Activated naive CD4-positive, alpha-beta T cell treated with anti-CD3 and anti-CD28 coated beads, Interleukin-2, amount 10 ng/mL, durations not matched to agents 7 days and 5 days (primary cell): Measurements from ENCODE around the gene ZC3H10.
"Not testable (repeated sequence)": the region's sequence is repeated elsewhere in the genome, so short reads cannot be mapped to it uniquely, and the experiment has no call there.

Experiments
- CTCF ChIA-PET: fragments of 350-600 bp; sonication (Branson Sonifier 250); formaldehyde crosslinking; loops from one replicate; lab custom pipeline; 2021; ENCODE audit warnings: antibody characterized with exemption; lab: Charles Lee
- DNase-seq: peaks from one replicate; pipeline ENCODE4 v3.0.0-alpha.2; 2020
- H3K27ac Mint-ChIP-seq: one replicate; pipeline ENCODE4 v1.8.0; 2021; ENCODE audit warnings: mild to moderate bottlenecking, moderate library complexity, mixed read lengths
- H3K27me3 Mint-ChIP-seq: one replicate; pipeline ENCODE4 v1.8.0; 2021; ENCODE audit warnings: mild to moderate bottlenecking, mixed read lengths
- H3K36me3 Mint-ChIP-seq: one replicate; pipeline ENCODE4 v1.8.0; 2021; ENCODE audit warnings: mixed read lengths
- H3K4me1 Mint-ChIP-seq: one replicate; pipeline ENCODE4 v1.8.0; 2021; ENCODE audit warnings: mixed read lengths
- H3K4me3 Mint-ChIP-seq: one replicate; pipeline ENCODE4 v1.8.0; 2021; ENCODE audit warnings: mild to moderate bottlenecking, moderate library complexity, mixed read lengths
- H3K9me3 Mint-ChIP-seq: one replicate; pipeline ENCODE4 v1.8.0; 2021; ENCODE audit warnings: mixed read lengths

Gene ZC3H10

DNA sequence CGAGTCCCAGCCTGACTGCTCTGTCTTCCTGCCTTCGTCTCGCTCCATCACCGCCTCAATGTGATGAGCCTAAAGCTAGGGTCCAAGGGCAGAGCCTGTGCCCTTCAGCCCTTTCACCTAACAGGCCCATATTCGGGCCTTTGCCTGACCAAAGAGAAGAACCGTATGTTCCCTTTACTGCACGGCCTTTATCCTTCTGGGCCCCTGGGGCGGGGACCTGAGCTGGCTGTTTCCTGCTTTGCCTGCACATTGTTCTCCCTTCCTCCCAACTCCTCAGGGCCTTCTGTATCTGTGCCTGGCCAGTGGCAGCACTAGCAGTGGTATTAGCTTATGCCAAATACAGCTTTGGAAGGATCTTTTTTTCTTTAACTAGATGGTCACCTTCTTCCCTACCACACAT is 25.8 kb downstream of the ZC3H10 start:
- H3K4me3 Mint-ChIP-seq: no peak overlapping the region
- no peaks in the 10 kb centered on the region for H3K9me3 Mint-ChIP-seq
- no peak for DNase-seq
- peaks cover 46% of the 10 kb centered on the region for H3K4me1 Mint-ChIP-seq
- H3K27me3 Mint-ChIP-seq: no peaks in the 10 kb centered on the region
- peak overlapping the region; percentile 76 for H3K27ac Mint-ChIP-seq
- CTCF ChIA-PET: interaction anchor here (0.9 to 1.7 kb wide), 3 partner anchors 14 to 24 kb away, joined by 3 to 4 read pairs (median 3); no protein-coding TSS in a partner anchor
- peaks cover 61% of the 10 kb centered on the region for H3K36me3 Mint-ChIP-seq

DNA sequence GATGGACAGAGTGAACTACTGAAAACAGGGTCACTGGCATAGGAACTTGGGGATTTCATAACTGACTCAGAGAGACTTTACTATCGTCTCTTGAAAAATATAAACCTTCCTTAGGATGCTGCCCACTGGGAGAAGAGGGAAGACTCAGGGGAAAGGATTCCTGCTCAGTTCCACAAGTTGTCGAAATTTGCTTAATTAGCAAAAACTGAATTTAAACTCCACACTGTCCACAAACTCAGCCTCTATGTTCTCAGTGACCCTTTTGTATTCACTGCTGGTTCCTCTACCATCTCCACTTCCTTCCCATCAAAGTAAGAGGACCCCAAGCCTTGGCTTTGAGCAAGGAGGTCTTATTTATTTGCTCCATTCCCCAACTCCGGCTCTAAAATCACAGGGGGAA is 27.2 kb downstream of the ZC3H10 start:
- H3K27ac Mint-ChIP-seq: no peak overlapping the region
- H3K9me3 Mint-ChIP-seq: no peaks in the 10 kb centered on the region
- no peak overlapping the region for H3K4me3 Mint-ChIP-seq
- H3K4me1 Mint-ChIP-seq: peaks cover 40% of the 10 kb centered on the region
- CTCF ChIA-PET: interaction anchor here (1.7 kb wide), 1 partner anchor 25 kb away, joined by 4 read pairs; no protein-coding TSS in a partner anchor
- peaks cover 49% of the 10 kb centered on the region for H3K36me3 Mint-ChIP-seq
- DNase-seq: no peak
- H3K27me3 Mint-ChIP-seq: no peaks in the 10 kb centered on the region

GRCh38 chr12:56146492-56147460 is 28.7 kb downstream of the ZC3H10 start:
- Mint-ChIP-seq H3K9me3 (no peaks in the 10 kb centered on the region), H3K27me3 (no peaks in the 10 kb centered on the region), H3K36me3 (peaks cover 38% of the 10 kb centered on the region), H3K4me1 (peaks cover 43% of the 10 kb centered on the region), H3K4me3 (no peak overlapping the region), H3K27ac (no peak overlapping the region)
- DNase-seq: no peak
- CTCF ChIA-PET: interaction anchor here (0.7 kb wide), 1 partner anchor 10 kb away, joined by 3 read pairs; no protein-coding TSS in a partner anchor

DNA sequence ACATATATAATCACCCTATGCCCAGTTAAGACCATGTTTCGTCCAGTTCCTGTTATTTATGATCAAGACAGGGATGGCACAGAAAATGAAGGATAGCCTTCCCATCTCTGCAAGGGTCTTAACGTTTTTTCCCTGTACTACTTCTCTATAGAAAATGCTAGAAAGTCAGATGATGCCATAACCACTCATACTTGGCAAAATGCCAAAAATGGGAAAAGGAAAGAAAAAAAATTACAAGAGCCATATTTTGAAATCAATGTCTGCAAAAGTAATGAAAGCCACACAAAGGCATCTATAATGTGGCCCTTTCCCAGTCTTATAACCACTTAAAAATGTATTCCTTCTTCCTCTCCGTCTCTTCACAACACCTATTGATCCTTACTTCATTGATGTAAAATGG is 32.5 kb downstream of the ZC3H10 start:
- Mint-ChIP-seq H3K27ac (peak overlapping the region; percentile 99), H3K9me3 (no peaks in the 10 kb centered on the region), H3K36me3 (peaks cover 8% of the 10 kb centered on the region), H3K4me3 (peak overlapping the region; percentile 83), H3K4me1 (peaks cover 46% of the 10 kb centered on the region), H3K27me3 (no peaks in the 10 kb centered on the region)
- DNase-seq: no peak
- CTCF ChIA-PET: interaction anchor here (1.2 to 1.9 kb wide), 2 partner anchors 22 to 38 kb away, joined by 4 to 8 read pairs; partner anchors contain the start of genes ESYT1 and SMARCC2

DNA sequence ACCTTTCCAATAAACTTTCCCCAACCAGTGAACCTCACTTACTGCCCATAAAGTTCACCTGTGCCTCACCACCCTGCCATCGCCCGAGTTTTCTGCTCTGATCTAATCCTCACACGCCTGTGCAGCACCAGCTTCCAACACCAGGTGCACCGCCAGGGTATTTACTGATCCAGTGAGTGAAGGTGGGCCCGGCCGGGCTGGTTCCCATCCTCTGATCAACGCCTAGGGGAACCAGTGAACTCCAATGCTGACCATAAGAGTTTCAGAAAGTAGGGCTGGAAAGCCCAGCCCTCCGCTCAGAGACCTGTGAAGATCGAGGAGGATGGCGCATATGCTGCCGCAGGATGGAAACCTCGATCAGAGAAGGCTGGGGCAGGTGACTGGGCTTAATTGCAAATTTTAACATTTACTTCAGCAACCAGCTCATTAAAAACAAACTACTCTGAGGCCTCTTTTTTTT is 33.6 kb downstream of the ZC3H10 start:
- Mint-ChIP-seq H3K36me3 (peaks cover 9% of the 10 kb centered on the region), H3K9me3 (no peaks in the 10 kb centered on the region), H3K27ac (peak overlapping the region; percentile 99), H3K27me3 (no peaks in the 10 kb centered on the region), H3K4me3 (peak overlapping the region; percentile 83), H3K4me1 (peaks cover 51% of the 10 kb centered on the region)
- CTCF ChIA-PET: interaction anchor here (0.9 to 1.9 kb wide), 6 partner anchors 9 to 70 kb away, joined by 3 to 8 read pairs (median 6); partner anchors contain the start of genes ESYT1 and RNF41
- DNase-seq: peak; percentile 82

GRCh38 chr12:56152132-56152755 is 34.2 kb downstream of the ZC3H10 start, which contains the start of gene MYL6B:
TSS of gene MYL6B (plus strand) at chr12:56152587. CDS start at chr12:56153919, 1,332 bp downstream.
- Mint-ChIP-seq H3K4me1 (peaks cover 53% of the 10 kb centered on the region), H3K27me3 (no peaks in the 10 kb centered on the region), H3K4me3 (peak within 1 kb of the TSS; percentile 83), H3K9me3 (no peaks in the 10 kb centered on the region), H3K27ac (peak within 1 kb of the TSS; percentile 99), H3K36me3 (peaks cover 9% of the 10 kb centered on the region)
- CTCF ChIA-PET: interaction anchor here (0.9 to 1.9 kb wide), 6 partner anchors 10 to 69 kb away, joined by 3 to 8 read pairs (median 6); partner anchors contain the start of genes ESYT1 and RNF41
- DNase-seq: peak; percentile 96

- peak overlapping the region; percentile 83 for H3K4me3 Mint-ChIP-seq
- H3K9me3 Mint-ChIP-seq: no peaks in the 10 kb centered on the region
- CTCF ChIA-PET: interaction anchor here (1.9 kb wide), 1 partner anchor 33 kb away, joined by 8 read pairs; no protein-coding TSS in a partner anchor
- no peaks in the 10 kb centered on the region for H3K27me3 Mint-ChIP-seq
- peaks cover 14% of the 10 kb centered on the region for H3K36me3 Mint-ChIP-seq
- peak overlapping the region; percentile 99 for H3K27ac Mint-ChIP-seq
- peaks cover 58% of the 10 kb centered on the region for H3K4me1 Mint-ChIP-seq
- no peak for DNase-seq
Measured at GRCh38 chr12:56152756-56153677, 35.0 kb downstream of the ZC3H10 start.

DNA sequence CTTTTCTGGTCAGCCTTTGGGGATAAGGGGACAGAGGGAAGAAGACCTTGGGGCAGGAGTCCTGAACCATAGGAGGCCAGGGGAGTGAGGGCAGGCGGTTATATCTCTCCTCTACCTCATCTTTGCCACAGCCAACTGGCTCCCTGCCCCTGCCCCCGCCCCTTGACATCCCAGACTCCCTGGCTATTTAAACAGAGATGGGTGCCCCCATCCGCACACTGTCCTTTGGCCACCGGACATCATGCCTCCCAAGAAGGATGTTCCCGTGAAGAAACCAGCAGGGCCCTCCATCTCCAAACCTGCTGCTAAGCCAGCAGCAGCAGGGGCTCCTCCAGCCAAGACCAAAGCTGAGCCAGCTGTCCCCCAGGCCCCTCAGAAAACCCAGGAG is 35.6 kb downstream of the ZC3H10 start:
- Mint-ChIP-seq H3K4me3 (peak overlapping the region; percentile 83), H3K9me3 (no peaks in the 10 kb centered on the region), H3K36me3 (peaks cover 18% of the 10 kb centered on the region), H3K27me3 (no peaks in the 10 kb centered on the region), H3K27ac (no peak overlapping the region), H3K4me1 (peaks cover 58% of the 10 kb centered on the region)
- DNase-seq: no peak
- CTCF ChIA-PET: interaction anchor here (1.9 kb wide), 1 partner anchor 34 kb away, joined by 8 read pairs; no protein-coding TSS in a partner anchor

- H3K27ac Mint-ChIP-seq: peak overlapping the region; percentile 24
- CTCF ChIA-PET: interaction anchor here (1.7 to 1.9 kb wide), 2 partner anchors 28 to 35 kb away, joined by 6 to 8 read pairs; no protein-coding TSS in a partner anchor
- H3K36me3 Mint-ChIP-seq: peaks cover 25% of the 10 kb centered on the region
- H3K4me1 Mint-ChIP-seq: peaks cover 58% of the 10 kb centered on the region
- DNase-seq: no peak
- H3K4me3 Mint-ChIP-seq: no peak overlapping the region
- no peaks in the 10 kb centered on the region for H3K27me3 Mint-ChIP-seq
- no peaks in the 10 kb centered on the region for H3K9me3 Mint-ChIP-seq
Measured at GRCh38 chr12:56154246-56154771, 36.2 kb downstream of the ZC3H10 start.

DNA sequence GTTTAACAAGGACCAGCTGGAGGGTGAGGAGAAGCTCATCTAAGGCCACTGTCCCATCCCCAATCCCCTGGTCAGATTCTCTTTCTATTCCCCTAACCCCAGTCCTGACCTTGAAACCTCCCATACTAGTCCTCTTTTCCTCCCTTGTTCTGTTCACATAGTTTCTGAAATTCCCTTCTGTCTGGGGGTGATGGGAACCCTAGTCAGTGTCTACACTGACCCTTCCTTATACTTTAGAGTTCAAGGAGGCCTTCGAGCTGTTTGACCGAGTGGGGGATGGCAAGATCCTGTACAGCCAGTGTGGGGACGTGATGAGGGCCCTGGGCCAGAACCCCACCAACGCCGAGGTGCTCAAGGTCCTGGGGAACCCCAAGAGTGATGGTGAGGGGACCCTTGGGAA is 36.8 kb downstream of the ZC3H10 start:
- CTCF ChIA-PET: interaction anchor here (1.7 to 1.9 kb wide), 2 partner anchors 29 to 35 kb away, joined by 6 to 8 read pairs; no protein-coding TSS in a partner anchor
- DNase-seq: no peak
- Mint-ChIP-seq H3K27me3 (no peaks in the 10 kb centered on the region), H3K36me3 (peaks cover 30% of the 10 kb centered on the region), H3K9me3 (no peaks in the 10 kb centered on the region), H3K4me3 (peak overlapping the region; percentile 40), H3K4me1 (peaks cover 59% of the 10 kb centered on the region), H3K27ac (no peak overlapping the region)

DNA sequence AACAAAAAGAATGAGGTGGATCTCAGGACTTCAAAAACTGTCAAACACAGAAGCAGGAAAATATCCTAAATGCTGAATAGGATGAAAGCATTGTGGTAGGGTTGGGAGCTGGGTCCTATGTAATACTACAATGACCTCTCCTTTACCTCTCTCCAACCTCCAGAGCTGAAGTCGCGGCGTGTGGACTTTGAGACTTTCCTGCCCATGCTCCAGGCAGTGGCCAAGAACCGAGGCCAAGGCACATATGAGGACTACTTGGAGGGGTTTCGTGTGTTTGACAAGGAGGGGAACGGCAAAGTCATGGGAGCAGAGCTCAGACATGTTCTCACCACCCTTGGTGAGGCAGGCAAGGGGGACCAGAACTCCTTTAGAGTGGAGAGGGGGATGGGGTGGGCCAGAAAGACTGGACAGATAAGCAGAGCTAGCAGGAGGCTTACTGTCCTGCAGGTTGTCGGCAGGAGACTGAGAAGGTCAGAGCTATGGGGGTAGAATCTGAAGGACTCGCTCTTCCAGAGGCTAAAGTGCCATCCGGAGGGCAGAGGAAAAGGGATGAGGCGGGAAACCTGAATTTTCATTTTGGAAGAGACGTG is 37.3 kb downstream of the ZC3H10 start:
- CTCF ChIA-PET: interaction anchor here (1.7 to 1.9 kb wide), 2 partner anchors 29 to 36 kb away, joined by 6 to 8 read pairs; no protein-coding TSS in a partner anchor
- Mint-ChIP-seq H3K4me3 (peak overlapping the region; percentile 41), H3K36me3 (peaks cover 35% of the 10 kb centered on the region), H3K9me3 (no peaks in the 10 kb centered on the region), H3K4me1 (peaks cover 61% of the 10 kb centered on the region), H3K27ac (peak overlapping the region; percentile 46), H3K27me3 (no peaks in the 10 kb centered on the region)
- DNase-seq: no peak

- peak overlapping the region; percentile 94 for H3K27ac Mint-ChIP-seq
- CTCF ChIA-PET: interaction anchor here (0.6 kb wide), 1 partner anchor 190 kb away, joined by 4 read pairs; no protein-coding TSS in a partner anchor
- H3K27me3 Mint-ChIP-seq, DNase-seq, H3K9me3 Mint-ChIP-seq: not testable (repeated sequence)
- H3K36me3 Mint-ChIP-seq: peaks cover 46% of the 10 kb centered on the region
- H3K4me1 Mint-ChIP-seq: peaks cover 60% of the 10 kb centered on the region
- peak overlapping the region; percentile 95 for H3K4me3 Mint-ChIP-seq
Measured at GRCh38 chr12:56156464-56157200, 38.6 kb downstream of the ZC3H10 start.
